ENCODE measurements around the gene CADM3.

DNA sequence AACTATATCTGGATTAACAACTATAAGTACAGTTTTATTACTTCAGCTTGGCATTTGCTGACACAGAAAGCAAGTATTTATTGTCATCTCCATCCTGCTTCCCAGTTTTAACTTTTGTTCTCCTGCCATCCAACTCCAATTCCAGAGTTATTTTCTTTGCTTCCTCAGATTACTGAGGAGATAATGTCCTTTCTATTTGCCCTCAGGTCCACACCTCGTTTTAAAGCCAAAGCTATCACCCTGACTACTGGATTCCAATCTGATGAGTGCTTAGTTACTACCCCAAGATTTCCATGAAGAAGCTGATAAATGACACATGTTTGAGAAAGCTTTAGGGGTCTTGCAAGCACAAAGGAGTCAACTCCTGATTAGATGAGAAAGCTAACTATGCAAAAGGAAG is 58.5 kb downstream of the CADM3 start:
- TF ChIP-seq, protein P1, sequence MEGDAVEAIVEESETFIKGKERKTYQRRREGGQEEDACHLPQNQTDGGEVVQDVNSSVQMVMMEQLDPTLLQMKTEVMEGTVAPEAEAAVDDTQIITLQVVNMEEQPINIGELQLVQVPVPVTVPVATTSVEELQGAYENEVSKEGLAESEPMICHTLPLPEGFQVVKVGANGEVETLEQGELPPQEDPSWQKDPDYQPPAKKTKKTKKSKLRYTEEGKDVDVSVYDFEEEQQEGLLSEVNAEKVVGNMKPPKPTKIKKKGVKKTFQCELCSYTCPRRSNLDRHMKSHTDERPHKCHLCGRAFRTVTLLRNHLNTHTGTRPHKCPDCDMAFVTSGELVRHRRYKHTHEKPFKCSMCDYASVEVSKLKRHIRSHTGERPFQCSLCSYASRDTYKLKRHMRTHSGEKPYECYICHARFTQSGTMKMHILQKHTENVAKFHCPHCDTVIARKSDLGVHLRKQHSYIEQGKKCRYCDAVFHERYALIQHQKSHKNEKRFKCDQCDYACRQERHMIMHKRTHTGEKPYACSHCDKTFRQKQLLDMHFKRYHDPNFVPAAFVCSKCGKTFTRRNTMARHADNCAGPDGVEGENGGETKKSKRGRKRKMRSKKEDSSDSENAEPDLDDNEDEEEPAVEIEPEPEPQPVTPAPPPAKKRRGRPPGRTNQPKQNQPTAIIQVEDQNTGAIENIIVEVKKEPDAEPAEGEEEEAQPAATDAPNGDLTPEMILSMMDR (IDR thresholded peaks at IDR 0.05; ENCODE audit: control extremely low read depth in 1 of 3, insufficient read depth in 1 of 3, low read depth in 1 of 3, low read length in 3 of 3), result no peak
- no peak for TF ChIP-seq POLR2A (IDR thresholded peaks at IDR 0.05; ENCODE audit: control extremely low read depth in 1 of 2, low read depth in 2 of 2, low read length in 2 of 2)

Measured in H1 (cell line).